ENCODE data around the gene COL18A1. TPM values are rescaled to one million over a fixed set of nuclear protein-coding genes. Genes with fewer than 3 reads are reported as not detected.

COL18A1 gene
- total RNA-seq, 1 experiment from 2014 or later: 55.9 TPM

DNA sequence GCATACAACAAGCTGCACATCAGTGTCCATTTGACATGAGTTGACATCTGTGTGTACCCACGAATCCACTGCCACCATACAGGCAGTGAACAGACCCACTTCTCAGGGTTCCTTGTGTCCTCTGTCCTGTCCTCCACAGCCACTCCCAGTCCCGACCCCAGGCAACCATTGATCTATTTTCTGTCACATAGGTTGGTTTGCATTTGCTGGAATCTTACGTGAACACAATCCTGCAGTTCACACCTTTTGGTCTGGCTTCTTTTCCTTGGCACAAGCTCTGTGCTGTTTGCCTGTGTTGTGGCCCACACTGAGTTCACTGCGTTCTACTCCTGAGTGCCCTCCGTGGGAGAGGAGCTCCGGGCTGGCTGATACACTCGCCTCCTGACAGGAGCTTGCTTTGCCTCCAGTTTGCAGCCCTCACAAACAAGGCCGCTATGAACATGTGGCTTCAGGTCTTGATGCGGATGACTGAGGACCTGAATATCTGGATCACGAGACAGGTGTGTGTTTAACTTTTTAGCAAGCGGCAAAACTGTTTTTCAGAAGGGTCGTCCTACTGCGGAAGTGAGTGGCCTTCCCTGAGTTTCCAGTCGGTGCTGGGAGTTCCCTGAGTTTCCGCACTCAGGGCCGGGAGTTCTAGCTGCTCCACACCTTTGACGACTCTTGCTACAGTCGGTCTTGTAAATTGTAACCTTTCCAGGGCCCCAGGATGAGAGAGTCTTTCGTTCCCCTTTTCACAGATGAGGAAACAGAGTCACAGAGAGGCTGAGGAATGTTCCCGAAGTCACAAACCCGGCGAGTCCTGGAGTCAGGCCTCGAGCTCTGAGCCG, 13.0 kb upstream of the COL18A1 start:
- DNase-seq (ENCODE audit: low read depth in 1 of 2, low spot score in 2 of 2): no peak
- Histone ChIP-seq H3K4me1 (replicated peaks) (peaks cover 7% of the 10 kb centered on the region), H3K27me3 (replicated peaks) (no peaks in the 10 kb centered on the region; the same call in 1 of the 2 replicates), H3K27ac (no peak overlapping the region), H3K4me3 (no peak overlapping the region), H3K36me3 (no peaks in the 10 kb centered on the region), H3K9me3 (replicated peaks) (no peaks in the 10 kb centered on the region)

DNA sequence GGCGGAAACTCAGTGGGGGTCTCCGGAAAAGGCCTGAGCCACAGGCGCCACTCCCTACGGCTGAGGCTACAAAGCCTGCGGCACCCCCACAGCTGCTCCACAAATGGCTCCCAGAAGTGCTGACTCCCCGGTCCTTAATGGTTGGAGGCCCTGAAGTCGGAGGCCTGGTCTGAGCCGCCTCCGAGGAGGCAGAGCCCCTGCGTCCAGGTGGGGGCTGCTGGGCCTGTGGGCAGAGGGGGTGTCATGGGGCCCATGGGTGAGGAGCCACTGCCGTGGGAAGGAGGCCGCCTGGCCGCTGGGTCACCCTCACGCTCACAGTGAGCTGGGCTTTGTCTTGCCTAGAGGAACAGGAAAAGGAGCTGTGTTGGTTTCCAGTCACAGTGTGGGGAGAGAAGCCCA, 12.4 kb upstream of the COL18A1 start:
- no peak overlapping the region for H3K4me3 ChIP-seq

DNA sequence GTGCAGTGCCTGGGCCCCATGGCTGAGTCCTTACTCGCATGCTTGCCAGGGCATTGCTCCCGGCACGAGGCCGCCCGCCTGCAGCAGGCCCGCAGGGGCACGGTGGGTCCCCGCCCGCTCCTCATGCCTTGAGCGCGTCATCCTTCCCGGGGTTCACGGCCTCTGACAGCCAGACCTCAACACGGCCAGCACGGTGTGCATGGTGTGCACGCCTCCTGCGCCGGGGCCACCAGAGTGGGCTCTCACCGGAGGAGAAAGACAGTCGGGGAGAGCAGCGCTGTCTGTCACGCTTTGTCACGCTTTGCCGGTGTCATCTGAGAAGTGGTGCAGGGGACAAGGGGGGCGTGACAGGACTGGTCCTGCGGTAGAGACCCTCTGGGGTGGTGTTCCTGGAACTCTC, 11.9 kb upstream of the COL18A1 start:
- no peak for DNase-seq (ENCODE audit: low read depth in 1 of 2, low spot score in 2 of 2)
- Histone ChIP-seq H3K27me3 (replicated peaks) (peaks cover 5% of the 10 kb centered on the region), H3K4me1 (replicated peaks) (no peaks in the 10 kb centered on the region), H3K36me3 (no peaks in the 10 kb centered on the region), H3K27ac (no peak overlapping the region), H3K4me3 (no peak overlapping the region), H3K9me3 (replicated peaks) (no peaks in the 10 kb centered on the region)

More for the DNA sequence above, 12.4 kb upstream of the COL18A1 start:
- Histone ChIP-seq H3K27ac (no peak overlapping the region), H3K27me3 (replicated peaks) (peaks cover under 1% of the 10 kb centered on the region), H3K36me3 (no peaks in the 10 kb centered on the region), H3K9me3 (replicated peaks) (no peaks in the 10 kb centered on the region), H3K4me1 (replicated peaks) (peaks cover under 1% of the 10 kb centered on the region)
- no peak for DNase-seq (ENCODE audit: low read depth in 1 of 2, low spot score in 2 of 2)

DNA sequence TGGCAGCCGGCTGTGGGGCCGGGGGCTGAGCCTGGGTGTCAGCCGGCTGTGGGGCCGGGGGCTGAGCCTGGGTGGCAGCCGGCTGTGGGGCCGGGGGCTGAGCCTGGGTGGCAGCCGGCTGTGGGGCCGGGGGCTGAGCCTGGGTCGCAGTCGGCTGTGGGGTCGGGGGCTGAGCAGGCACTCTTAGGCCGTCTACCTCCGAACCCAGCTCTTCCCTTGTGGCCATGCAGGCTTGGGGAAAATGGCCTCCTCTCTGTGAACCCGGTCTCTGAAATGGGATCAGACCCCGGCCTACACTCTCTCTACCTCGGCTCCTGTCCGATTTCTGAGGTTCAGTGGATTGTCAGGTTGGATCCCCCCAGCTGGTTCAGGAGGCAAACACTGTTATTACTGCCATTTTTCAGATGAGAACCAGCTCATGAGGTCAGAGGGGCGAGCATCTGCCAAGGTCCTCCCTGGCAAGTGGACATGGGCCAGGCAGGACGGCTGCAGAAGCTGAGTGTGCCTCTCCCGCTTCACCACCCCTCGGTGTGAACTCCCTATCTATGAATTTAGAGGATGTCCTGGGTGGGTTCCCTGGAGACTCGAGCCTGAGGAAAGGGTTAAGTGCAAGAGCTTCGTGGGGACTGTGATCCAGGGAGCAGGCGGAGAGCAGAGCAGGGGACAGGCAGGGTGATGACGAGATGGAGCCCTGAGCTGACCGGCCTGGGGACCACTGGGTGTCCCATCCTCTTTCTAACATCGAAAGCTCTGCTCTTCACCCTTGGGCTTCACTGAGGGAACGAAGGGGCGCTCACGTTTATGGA, 10.9 kb upstream of the COL18A1 start:
- H3K27me3 ChIP-seq (replicated peaks): peaks cover 8% of the 10 kb centered on the region
- no peak overlapping the region for H3K27ac ChIP-seq
- no peak for DNase-seq (ENCODE audit: low read depth in 1 of 2, low spot score in 2 of 2)
- H3K4me1 ChIP-seq (replicated peaks): no peaks in the 10 kb centered on the region
- no peaks in the 10 kb centered on the region for H3K9me3 ChIP-seq (replicated peaks)
- no peaks in the 10 kb centered on the region for H3K36me3 ChIP-seq
- no peak overlapping the region for H3K4me3 ChIP-seq

DNA sequence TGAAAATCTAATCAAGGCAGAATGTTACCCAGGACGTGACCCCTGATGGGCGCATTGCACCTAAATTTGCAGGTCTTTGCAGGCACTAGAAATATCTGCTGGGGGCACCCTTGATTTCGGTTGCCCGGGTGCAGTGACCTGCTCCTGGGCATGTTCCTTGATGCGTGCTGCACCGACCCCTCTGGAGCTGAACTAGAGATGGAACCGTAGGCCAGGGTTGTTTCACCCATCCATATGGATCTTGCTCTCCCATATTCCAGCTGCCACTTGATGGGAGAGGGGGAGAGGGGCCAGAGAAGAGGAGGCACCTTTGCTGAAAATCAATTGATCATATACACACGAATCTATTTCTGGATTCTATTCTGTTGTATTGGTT, 8.4 kb upstream of the COL18A1 start:
- no peaks in the 10 kb centered on the region for H3K36me3 ChIP-seq
- H3K27me3 ChIP-seq (replicated peaks): peaks cover 12% of the 10 kb centered on the region
- H3K27ac ChIP-seq: no peak overlapping the region
- no peaks in the 10 kb centered on the region for H3K4me1 ChIP-seq (replicated peaks)
- H3K9me3 ChIP-seq (replicated peaks): peaks cover 7% of the 10 kb centered on the region; the same call in 1 of the 2 replicates
- no peak for DNase-seq (ENCODE audit: low read depth in 1 of 2, low spot score in 2 of 2)
- no peak overlapping the region for H3K4me3 ChIP-seq

DNA sequence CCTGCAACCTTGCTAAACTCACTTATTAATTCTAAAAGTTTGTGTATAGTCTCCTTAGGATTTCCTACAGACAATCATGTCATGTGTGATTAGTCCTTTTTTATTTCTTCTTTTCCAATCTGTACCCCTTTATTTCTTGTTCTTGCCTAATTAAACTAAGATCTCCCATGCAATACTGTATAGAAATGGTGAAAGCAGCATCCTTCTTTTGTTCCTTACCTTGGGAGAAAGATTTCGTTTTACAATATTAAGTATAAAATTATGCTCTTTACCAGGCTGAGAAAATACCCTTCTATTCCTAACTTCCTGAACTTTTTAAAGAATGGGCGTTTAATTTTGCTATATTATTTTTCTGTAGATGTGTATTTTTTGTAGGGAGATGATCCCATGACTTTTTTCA, 7.6 kb upstream of the COL18A1 start:
- H3K27ac ChIP-seq: no peak overlapping the region
- no peak overlapping the region for H3K4me3 ChIP-seq
- no peaks in the 10 kb centered on the region for H3K4me1 ChIP-seq (replicated peaks)
- peaks cover 11% of the 10 kb centered on the region for H3K9me3 ChIP-seq (replicated peaks)
- no peak for DNase-seq (ENCODE audit: low read depth in 1 of 2, low spot score in 2 of 2)
- peaks cover 12% of the 10 kb centered on the region for H3K27me3 ChIP-seq (replicated peaks)
- H3K36me3 ChIP-seq: no peaks in the 10 kb centered on the region

DNA sequence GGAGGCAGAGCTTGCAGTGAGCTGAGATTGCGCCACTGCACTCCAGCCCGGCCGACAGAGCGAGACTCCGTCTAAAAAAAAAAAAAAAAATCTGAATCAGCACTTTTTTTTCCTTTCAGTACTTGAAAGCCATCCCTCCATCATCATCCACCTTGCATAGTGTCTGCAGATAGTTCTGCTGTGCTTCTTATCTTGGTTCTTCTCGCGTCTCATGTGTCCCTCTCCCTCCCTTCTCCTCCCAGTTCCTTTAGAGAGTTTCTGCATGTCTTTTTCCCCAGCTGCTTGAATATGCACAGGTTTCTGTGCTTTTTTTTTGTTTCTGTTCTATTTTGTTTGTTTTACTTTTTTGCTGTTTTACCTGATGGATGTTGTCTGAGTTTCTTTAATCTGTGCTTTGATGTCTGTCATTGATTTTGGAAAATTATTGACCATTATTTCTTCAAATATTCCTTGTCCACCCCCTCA, 3.9 kb upstream of the COL18A1 start:
- H3K27ac ChIP-seq: no peak overlapping the region
- H3K27me3 ChIP-seq (replicated peaks): peaks cover 16% of the 10 kb centered on the region
- H3K4me1 ChIP-seq (replicated peaks): peaks cover 16% of the 10 kb centered on the region
- DNase-seq (ENCODE audit: low read depth in 1 of 2, low spot score in 2 of 2): no peak
- H3K36me3 ChIP-seq: no peaks in the 10 kb centered on the region
- peaks cover 16% of the 10 kb centered on the region for H3K9me3 ChIP-seq (replicated peaks)
- no peak overlapping the region for H3K4me3 ChIP-seq

DNA sequence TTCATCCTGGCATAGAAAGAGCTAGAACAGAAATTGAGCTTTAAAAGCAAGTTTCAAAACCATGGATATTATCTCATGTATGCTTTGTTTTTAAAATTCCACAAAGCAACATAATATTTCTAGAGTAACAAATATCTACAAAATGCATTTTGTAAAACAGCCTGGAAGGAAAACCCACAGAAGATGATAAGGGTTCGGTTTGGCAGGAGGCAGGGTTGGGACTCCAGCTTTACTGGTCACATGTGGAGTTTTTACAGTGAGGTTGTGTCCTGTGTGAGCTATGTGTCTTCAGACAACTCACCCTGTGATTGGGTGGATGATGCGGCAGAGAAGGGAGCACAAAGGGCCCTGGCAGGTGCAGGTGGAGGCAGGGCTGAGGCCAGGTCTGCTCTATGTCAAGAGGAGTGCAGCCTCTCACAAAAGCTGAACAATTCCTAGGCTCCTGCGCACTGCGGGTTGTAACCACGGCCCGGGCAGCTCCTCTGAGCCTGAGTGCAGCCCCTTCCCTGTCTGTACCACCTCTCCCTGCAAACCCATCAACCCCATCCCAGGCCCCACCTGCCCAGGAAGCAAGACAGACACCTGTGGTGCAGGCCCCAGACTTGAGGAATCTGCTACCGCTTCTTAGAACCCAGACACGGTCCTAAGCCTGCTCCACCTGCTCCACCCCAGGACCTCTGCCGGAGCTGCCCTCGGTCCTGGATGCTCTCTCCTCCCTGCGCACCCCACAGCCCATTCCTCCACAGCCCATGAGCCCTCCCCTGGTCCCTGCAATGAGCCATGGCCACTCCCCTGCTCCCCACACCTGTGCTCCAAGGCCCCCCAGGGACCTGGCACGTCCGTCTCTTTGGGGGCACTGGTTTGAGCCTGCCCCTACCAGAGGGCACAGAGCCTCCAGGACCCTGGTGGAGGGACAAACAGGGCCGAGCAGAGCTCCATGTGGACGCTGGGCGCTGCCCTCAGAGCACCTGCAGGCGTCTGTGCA, 2.8 kb upstream of the COL18A1 start:
- no peak for DNase-seq (ENCODE audit: low read depth in 1 of 2, low spot score in 2 of 2)
- Histone ChIP-seq H3K27ac (no peak overlapping the region), H3K9me3 (replicated peaks) (peaks cover 16% of the 10 kb centered on the region), H3K4me3 (no peak overlapping the region), H3K36me3 (0 out of 2 replicates have a peak, but pooled peaks cover under 1% of the 10 kb centered on the region), H3K4me1 (replicated peaks) (peaks cover 17% of the 10 kb centered on the region), H3K27me3 (replicated peaks) (peaks cover 16% of the 10 kb centered on the region)

DNA sequence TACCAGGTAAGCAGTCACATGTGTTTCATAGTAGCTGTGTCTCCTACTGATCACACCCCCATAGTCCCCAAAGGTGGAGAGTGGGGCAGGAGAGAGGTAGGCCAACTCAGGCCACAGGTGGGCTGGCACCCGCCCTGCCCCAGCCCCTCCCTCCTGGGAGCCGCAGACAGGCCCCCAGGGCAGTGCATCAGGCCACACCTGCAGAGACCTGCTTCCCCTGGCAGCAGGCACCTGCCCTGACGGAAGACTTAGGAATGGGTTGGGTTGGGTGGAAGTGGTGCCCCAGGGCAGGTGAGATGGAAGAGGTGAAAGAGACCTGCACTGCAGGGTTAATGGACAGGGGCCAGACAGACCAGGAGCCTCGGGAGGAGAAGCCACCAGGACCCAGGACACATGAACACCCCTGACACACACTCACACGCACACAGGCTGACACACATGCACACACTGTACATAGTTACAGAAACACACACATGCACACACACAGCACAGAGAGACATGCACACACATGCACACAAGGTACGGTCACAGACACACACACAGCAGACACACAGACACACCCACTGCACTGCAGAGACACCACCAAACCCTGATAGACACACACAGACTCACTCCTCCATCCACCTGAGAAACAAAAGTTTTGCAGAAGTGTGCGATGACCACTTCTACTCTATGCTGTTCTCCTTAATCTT, 1.7 kb upstream of the COL18A1 start:
- Histone ChIP-seq H3K27ac (no peak overlapping the region), H3K27me3 (replicated peaks) (peaks cover 9% of the 10 kb centered on the region), H3K9me3 (replicated peaks) (peaks cover 16% of the 10 kb centered on the region), H3K36me3 (peaks cover 7% of the 10 kb centered on the region; the same call in 1 of the 2 replicates), H3K4me3 (no peak overlapping the region), H3K4me1 (replicated peaks) (peaks cover 17% of the 10 kb centered on the region)
- DNase-seq (ENCODE audit: low read depth in 1 of 2, low spot score in 2 of 2): no peak

DNA sequence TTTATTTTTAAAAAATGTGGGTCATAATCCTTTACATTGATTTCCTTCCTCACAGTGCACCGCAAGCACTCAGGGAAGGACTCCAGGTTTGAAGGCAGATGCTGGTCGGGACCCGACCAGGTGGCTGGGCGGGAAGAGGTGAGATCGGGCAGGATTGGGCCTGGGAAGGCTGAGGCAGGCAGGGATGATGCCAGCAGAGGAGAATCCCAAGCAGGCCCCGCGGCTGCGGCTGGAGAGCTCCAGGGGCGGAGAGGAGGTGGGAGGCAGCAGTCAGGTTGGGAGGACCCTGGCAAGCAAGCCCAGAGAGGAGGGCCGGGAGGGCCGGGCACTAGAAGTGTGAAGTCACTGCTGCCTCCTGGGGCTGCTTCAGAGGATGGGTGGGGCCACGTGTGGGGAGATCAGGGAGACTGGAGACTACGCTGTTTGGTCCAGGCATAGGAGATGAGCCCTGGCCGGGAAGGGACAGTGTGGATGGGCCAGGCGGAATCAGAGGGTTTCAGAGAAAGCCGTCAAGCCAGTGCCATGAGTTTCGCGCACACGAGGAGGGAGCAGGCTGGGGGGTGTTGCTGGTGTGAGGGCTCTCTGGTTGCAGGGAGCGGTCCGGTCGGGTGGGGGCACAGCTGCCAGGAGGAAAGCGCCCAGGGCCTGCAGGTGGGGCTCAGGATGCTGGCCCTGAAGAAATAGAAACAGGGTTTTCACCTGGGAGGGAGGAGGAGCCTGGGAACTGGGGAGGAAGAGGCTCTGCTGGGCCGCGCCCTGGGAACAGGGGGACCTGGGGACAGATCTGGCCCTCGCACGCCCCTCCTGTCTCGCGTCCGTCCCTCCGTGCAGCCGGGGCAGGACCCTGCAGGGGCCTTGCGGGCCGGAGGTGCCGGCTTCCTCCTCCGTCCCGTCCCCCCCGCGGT, 888 bp upstream of the COL18A1 start:
- no peak for DNase-seq (ENCODE audit: low read depth in 1 of 2, low spot score in 2 of 2)
- H3K27ac ChIP-seq: no peak overlapping the region
- peak overlapping the region; percentile 29 for H3K4me3 ChIP-seq
- H3K9me3 ChIP-seq (replicated peaks): peaks cover 16% of the 10 kb centered on the region
- H3K36me3 ChIP-seq: peaks cover 7% of the 10 kb centered on the region; the same call in 1 of the 2 replicates
- peaks cover 17% of the 10 kb centered on the region for H3K4me1 ChIP-seq (replicated peaks)
- H3K27me3 ChIP-seq (replicated peaks): peaks cover 9% of the 10 kb centered on the region; the same call in 1 of the 2 replicates

DNA sequence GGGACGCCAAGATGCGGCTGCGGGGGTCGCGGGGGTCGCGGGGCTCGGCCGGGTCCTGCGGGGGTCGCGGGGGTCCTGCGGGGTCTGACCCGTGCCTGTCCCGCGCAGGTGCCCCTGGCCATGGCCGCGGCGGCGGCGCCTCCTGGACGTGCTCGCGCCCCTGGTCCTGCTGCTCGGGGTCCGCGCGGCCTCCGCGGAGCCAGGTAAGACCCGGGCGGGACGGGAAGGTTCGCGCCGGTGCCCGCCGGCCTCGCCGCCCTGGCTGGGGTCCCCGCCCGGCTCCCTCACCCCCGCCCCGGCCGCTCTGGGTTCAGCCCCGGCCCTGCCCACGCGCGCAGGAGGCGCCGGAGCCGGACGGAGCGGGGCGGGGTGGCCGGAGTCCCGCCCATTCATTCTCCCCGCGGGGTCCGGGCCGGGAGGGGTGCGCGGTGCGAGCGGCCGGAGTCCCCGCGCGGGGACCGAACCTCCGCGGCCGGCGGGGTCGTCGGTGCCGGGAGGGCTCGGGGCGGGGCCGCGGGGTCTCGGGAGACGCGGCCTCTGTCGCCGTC, 380 bp downstream of the COL18A1 start:
- Histone ChIP-seq H3K4me3 (peak overlapping the region; percentile 58), H3K9me3 (replicated peaks) (peaks cover 15% of the 10 kb centered on the region), H3K27ac (no peak overlapping the region), H3K27me3 (replicated peaks) (peaks cover 6% of the 10 kb centered on the region; the same call in 1 of the 2 replicates), H3K36me3 (peaks cover 7% of the 10 kb centered on the region; the same call in 1 of the 2 replicates), H3K4me1 (replicated peaks) (peaks cover 17% of the 10 kb centered on the region)
- no peak for DNase-seq (ENCODE audit: low read depth in 1 of 2, low spot score in 2 of 2)
